Activated CD8-positive, alpha-beta memory T cell treated with anti-CD3 and anti-CD28 coated beads, Interleukin-2, amount 10 ng/mL, durations not matched to agents 7 days and 5 days (primary cell): Measurements from ENCODE around the gene LBHD1. TPM values are rescaled to one million over a fixed set of nuclear protein-coding genes. Genes with fewer than 3 reads are reported as not detected.
A peak's percentile ranks its signal among the peaks of the same experiment; 100 is the strongest.

ENCODE experiments used
- ATAC-seq: fragments of 150-1000 bp; cut with Tn5 transposase; one replicate; pipeline ENCODE4 v1.10.0; 2021; ENCODE audit warnings: moderate library complexity
- CTCF ChIA-PET: fragments of 350-600 bp; sonication (Branson Sonifier 250); formaldehyde crosslinking; loops from one replicate; lab custom pipeline; 2021; ENCODE audit warnings: antibody characterized with exemption; lab: Charles Lee
- DNase-seq: peaks from one replicate; pipeline ENCODE4 v3.0.0-alpha.2; 2020
- H3K27ac Mint-ChIP-seq: one replicate; pipeline ENCODE4 v1.8.0; 2021; ENCODE audit warnings: mild to moderate bottlenecking, mixed read lengths
- H3K27me3 Mint-ChIP-seq: one replicate; pipeline ENCODE4 v1.8.0; 2021; ENCODE audit warnings: mixed read lengths
- H3K36me3 Mint-ChIP-seq: one replicate; pipeline ENCODE4 v1.8.0; 2021; ENCODE audit warnings: mild to moderate bottlenecking, mixed read lengths
- H3K4me1 Mint-ChIP-seq: one replicate; pipeline ENCODE4 v1.8.0; 2021; ENCODE audit warnings: mixed read lengths
- H3K4me3 Mint-ChIP-seq: one replicate; pipeline ENCODE4 v1.8.0; 2021; ENCODE audit warnings: mild to moderate bottlenecking, moderate library complexity, mixed read lengths
- H3K9me3 Mint-ChIP-seq: one replicate; pipeline ENCODE4 v1.8.0; 2022; ENCODE audit warnings: low read depth, mixed read lengths
- total RNA-seq, 2 experiments: library from RNA; stranded (reverse); gene quantifications; one replicate each; pipeline ENCODE4 v1.2.3, GENCODE V29; 2021

LBHD1 gene
- total RNA-seq, 2 experiments from 2014 or later = 17.7 to 27.5 TPM

DNA sequence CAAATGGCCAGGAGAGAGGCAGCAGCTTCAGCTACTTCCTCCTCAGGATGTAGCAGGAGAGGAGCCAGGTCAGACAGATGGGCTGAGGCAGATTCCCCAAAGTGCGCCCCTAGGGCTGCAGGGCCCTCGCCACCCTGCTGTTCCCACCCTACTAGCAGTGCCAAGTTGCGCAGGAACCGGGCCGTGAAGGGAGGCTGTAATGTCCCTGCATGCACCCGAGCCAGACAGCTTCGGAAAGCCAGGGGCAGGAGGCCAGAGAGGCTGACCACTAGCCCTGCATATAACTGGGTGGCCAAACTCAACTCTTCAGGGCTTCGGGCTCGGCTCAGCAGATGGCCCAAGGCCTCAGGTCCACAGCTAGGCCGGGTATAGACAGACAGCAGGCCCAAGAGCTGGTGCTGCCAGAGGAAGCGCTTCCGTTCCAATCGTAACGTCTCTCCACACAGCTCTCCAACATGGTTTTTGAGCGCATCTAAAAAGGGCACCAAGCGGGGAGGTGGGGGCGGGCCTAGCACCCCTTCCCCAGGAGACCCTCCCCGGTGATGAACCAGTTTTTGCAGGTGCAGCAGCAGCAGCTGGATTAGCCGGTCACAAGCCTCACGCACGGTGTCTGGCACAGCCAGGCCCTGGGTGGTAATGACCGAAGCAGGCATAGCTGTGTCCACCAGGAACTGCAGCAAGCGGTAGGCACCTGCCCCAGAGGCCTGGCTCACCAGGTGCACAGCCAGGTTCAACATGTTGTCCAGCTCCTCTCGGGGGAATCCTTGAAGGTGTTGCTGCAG, 23.7 kb downstream of the LBHD1 start:
- Mint-ChIP-seq H3K27ac (no peak overlapping the region), H3K27me3 (no peaks in the 10 kb centered on the region), H3K36me3 (peaks cover 21% of the 10 kb centered on the region), H3K4me3 (no peak overlapping the region), H3K9me3 (no peaks in the 10 kb centered on the region), H3K4me1 (peaks cover 40% of the 10 kb centered on the region)
- DNase-seq (no peak), ATAC-seq (no peak)
- CTCF ChIA-PET = interaction anchor here (0.9 to 2.0 kb wide), 4 partner anchors 17 to 56 kb away, joined by 3 to 7 read pairs (median 5); partner anchors contain the start of genes C11orf98, CSKMT and MTA2

DNA sequence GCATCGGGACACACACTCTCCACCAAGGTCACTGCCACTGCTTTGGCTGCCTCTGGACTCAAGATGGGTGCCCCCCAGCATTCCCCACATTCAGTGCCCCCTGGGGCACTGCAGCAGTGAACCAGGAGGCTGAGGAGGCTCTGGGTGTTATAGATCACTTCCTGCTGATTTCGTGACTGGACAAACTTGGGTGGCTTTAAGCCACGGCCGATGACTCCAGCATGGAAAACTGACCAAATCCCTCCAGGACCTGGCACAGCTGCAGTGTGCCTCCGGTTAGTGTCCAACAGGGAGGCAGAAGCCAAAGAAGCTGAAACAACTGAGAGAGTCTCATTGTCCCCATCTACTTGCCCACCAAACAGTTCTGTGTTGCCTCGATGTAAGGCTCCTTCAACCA, 24.5 kb downstream of the LBHD1 start:
- DNase-seq = no peak
- Mint-ChIP-seq H3K4me1 (peaks cover 41% of the 10 kb centered on the region), H3K36me3 (peaks cover 26% of the 10 kb centered on the region), H3K9me3 (no peaks in the 10 kb centered on the region), H3K27me3 (no peaks in the 10 kb centered on the region), H3K27ac (peak overlapping the region; percentile 43), H3K4me3 (no peak overlapping the region)
- CTCF ChIA-PET = interaction anchor here (0.9 to 2.0 kb wide), 5 partner anchors 17 to 56 kb away, joined by 3 to 7 read pairs (median 7); partner anchors contain the start of genes C11orf98, CSKMT, EML3 and MTA2
- no peak for ATAC-seq

DNA sequence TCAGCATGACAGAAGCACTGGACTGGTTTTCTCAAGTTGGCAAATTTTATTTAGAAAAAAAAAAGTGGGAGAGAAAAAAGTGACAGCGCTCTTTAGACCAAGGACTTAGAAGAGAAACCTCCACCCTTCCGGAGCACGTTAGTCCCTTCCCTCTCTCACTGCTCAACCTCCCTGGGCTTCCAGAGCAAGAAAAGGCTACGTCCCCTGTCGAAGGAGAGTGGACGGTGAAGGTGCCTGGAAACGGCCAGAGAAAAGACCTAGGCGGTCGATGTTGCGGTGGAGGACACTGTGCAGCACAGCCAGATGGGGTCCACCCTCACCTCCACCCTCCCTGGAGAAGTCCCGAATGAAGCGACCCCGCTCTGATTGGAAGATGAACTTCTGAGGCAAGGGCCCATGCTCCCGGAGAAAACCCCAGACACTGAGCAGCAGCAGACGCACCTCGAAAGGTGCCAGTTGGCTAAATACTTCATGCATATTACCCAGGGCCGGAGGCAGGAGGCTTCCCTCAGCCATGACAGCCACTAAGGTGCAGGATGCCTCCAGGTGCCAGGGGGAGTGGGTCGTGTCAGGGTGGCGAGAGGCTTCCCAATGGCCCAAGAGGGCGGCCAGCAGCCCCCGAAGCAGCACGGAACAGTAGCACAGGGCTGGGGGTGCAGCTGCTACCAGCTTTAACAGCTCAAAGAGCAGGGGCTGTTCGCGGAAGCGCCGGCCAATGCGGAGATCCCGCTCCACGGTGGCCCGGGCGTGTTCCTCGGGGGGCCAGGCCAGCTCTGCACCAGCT, 25.1 kb downstream of the LBHD1 start:
- peak overlapping the region; percentile 89 for H3K4me3 Mint-ChIP-seq
- ATAC-seq (no peak), DNase-seq (no peak)
- peaks cover 39% of the 10 kb centered on the region for H3K4me1 Mint-ChIP-seq
- H3K36me3 Mint-ChIP-seq = peaks cover 27% of the 10 kb centered on the region
- no peaks in the 10 kb centered on the region for H3K27me3 Mint-ChIP-seq
- CTCF ChIA-PET = interaction anchor here (0.6 to 2.0 kb wide), 9 partner anchors 10 to 140 kb away, joined by 3 to 7 read pairs (median 3); partner anchors contain the start of genes C11orf98, CSKMT and EML3
- peak overlapping the region; percentile 93 for H3K27ac Mint-ChIP-seq
- H3K9me3 Mint-ChIP-seq = no peaks in the 10 kb centered on the region

DNA sequence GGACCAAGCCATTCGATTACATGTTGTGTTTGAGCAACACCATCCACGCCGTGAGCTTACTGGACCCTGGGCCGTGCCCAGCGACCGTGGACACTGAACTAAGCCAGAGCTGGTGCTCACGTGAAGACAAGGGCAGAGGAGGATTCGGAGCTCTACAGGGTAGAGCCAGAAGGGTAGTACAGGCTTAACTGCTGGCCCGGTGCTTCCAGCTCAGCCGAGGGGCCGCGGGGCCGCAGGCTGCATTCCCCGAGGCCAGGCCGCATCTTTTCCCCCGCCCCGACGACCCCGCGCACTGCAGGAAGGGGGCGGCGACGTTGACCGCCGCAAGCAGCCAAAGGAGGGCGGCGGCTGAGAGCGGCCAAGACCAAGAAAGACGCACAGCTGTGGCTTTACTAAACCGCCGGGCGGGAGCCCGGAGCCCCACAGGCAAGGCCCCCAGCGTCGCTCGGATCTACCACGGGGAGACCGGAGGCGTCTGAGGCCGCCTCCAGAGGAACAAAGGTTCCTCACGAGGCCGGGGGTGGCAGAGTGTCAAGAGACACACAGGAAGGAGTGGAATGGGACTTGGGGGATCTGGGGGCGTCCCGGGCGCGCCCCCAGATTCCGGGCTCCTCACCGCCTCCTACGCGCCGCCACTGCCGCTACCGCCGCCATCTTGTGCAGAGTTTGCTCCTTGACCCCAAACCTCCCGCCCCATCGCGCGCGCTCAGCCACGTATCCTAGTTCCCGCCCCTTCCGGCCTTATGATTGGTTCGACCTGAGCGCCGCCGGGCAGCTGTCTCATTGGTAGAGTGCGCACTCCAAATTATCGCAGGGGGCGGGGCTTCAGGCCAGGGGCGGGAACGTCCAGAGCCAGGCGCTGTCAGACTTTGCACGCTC, 25.9 kb downstream of the LBHD1 start, which contains the start of gene GANAB:
TSS of gene GANAB (minus strand) at position 668 of the 879 bp plus-strand sequence. CDS start at position 654, 14 bp downstream.
- Mint-ChIP-seq H3K4me1 (peaks cover 39% of the 10 kb centered on the region), H3K27me3 (no peaks in the 10 kb centered on the region), H3K27ac (peak within 1 kb of the TSS; percentile 93), H3K36me3 (peaks cover 27% of the 10 kb centered on the region), H3K4me3 (peak within 1 kb of the TSS; percentile 89), H3K9me3 (no peaks in the 10 kb centered on the region)
- CTCF ChIA-PET = interaction anchor here (0.6 to 1.9 kb wide), 9 partner anchors 9 to 141 kb away, joined by 3 to 7 read pairs (median 3); partner anchors contain the start of genes C11orf98, CSKMT and EML3
- ATAC-seq (peak; percentile 98), DNase-seq (peak; percentile 100)

DNA sequence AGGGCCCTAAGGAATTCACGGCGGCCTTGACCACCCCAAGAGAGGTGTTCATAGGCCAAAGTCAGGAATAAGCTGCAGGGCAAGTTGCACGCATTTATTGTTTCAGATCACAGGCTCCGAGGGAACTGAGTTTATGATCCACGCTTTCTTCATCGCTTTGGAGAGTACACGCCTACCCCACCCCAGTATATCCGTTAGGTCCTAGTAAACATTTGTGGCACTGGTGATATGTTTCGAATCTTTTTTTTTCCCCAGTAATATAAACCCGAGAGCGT, 26.5 kb downstream of the LBHD1 start:
- H3K4me3 Mint-ChIP-seq = peak overlapping the region; percentile 89

DNA sequence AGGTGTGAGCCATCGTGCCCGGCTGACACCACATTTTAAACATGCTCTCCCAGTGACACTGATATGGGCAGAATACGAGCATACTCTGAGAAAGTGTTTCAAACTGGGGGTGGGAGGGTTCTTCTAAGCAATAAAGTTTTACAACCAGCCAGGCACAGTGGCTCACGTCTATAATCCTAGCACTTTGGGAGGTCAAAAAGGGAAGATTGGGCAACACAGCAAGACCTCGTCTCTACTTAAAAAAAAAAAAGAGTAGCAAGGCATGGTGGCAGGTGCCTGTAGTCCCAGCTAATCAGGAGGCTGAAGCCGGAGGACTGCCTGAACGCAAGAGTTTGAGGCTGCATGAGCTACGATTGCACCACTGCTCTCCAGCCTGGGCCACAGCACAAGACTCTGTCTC, 27.8 kb downstream of the LBHD1 start:
- H3K9me3 Mint-ChIP-seq = no peaks in the 10 kb centered on the region
- no peak overlapping the region for H3K27ac Mint-ChIP-seq
- ATAC-seq (no peak), DNase-seq (no peak)
- peak overlapping the region; percentile 5 for H3K4me3 Mint-ChIP-seq
- no peaks in the 10 kb centered on the region for H3K27me3 Mint-ChIP-seq
- H3K36me3 Mint-ChIP-seq = peaks cover 28% of the 10 kb centered on the region
- H3K4me1 Mint-ChIP-seq = peaks cover 46% of the 10 kb centered on the region
- CTCF ChIA-PET = interaction anchor here (0.8 to 1.2 kb wide), 2 partner anchors 15 to 33 kb away, joined by 3 to 6 read pairs; no protein-coding TSS in a partner anchor

More for the DNA sequence above, 26.5 kb downstream of the LBHD1 start:
- Mint-ChIP-seq H3K27me3 (no peaks in the 10 kb centered on the region), H3K27ac (peak overlapping the region; percentile 93), H3K4me1 (peaks cover 41% of the 10 kb centered on the region), H3K36me3 (peaks cover 27% of the 10 kb centered on the region), H3K9me3 (no peaks in the 10 kb centered on the region)
- CTCF ChIA-PET = interaction anchor here (0.9 to 1.9 kb wide), 6 partner anchors 8 to 141 kb away, joined by 3 to 6 read pairs (median 4); partner anchors contain the start of genes C11orf98 and CSKMT
- ATAC-seq = no peak
- DNase-seq = no peak

DNA sequence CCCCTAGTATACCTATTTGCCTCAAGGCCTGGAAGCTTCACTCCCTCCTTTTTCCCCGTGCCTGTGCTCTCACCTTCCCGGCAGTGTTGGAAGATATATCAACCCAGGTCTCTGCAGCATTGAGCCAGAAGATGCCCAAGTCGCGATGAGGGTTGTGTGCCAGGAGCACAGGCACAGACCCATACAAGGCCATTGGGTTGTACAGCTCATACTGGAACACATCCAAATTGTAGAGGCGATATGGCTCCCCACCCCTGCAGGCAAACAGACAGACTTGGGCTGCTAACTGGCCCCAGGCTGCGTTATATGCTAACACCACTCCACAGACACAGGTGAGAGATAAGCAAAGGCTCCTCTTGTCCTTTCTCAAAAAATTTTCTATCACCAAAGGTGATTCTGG, 39.6 kb downstream of the LBHD1 start:
- Mint-ChIP-seq H3K27me3 (no peaks in the 10 kb centered on the region), H3K9me3 (no peaks in the 10 kb centered on the region), H3K4me3 (no peak overlapping the region), H3K36me3 (peaks cover 66% of the 10 kb centered on the region), H3K27ac (no peak overlapping the region), H3K4me1 (peaks cover 15% of the 10 kb centered on the region)
- CTCF ChIA-PET = interaction anchor here (0.9 kb wide), 1 partner anchor 247 kb away, joined by 3 read pairs; no protein-coding TSS in a partner anchor
- no peak for DNase-seq
- no peak for ATAC-seq

DNA sequence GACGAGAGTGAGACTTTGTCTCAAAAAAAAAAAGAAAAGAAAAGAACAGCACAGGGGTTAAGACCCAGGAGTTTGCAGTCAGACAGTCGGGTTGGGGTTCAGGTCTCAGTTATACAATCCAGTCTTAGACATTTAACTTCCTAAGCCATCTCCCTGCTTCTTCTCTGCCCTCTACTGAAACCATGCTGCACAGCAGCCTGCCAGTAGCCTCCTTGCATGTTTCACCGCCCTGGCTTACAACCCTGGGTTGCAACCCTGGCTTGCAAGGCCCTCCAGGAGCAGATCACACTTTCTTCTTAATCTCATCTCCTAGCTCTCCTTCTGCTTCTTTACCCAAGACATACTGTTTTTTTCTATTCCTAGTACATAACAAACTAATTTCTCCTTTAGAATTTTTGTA, 44.4 kb downstream of the LBHD1 start:
- CTCF ChIA-PET = interaction anchor here (0.7 to 1.6 kb wide), 3 partner anchors 16 to 1614 kb away, joined by 3 to 8 read pairs (median 5); partner anchors contain the start of gene EML3
- DNase-seq = no peak
- no peak overlapping the region for H3K4me3 Mint-ChIP-seq
- H3K36me3 Mint-ChIP-seq = peaks cover 52% of the 10 kb centered on the region
- ATAC-seq = no peak
- no peak overlapping the region for H3K27ac Mint-ChIP-seq
- no peaks in the 10 kb centered on the region for H3K27me3 Mint-ChIP-seq
- H3K4me1 Mint-ChIP-seq = no peaks in the 10 kb centered on the region
- H3K9me3 Mint-ChIP-seq = no peaks in the 10 kb centered on the region

DNA sequence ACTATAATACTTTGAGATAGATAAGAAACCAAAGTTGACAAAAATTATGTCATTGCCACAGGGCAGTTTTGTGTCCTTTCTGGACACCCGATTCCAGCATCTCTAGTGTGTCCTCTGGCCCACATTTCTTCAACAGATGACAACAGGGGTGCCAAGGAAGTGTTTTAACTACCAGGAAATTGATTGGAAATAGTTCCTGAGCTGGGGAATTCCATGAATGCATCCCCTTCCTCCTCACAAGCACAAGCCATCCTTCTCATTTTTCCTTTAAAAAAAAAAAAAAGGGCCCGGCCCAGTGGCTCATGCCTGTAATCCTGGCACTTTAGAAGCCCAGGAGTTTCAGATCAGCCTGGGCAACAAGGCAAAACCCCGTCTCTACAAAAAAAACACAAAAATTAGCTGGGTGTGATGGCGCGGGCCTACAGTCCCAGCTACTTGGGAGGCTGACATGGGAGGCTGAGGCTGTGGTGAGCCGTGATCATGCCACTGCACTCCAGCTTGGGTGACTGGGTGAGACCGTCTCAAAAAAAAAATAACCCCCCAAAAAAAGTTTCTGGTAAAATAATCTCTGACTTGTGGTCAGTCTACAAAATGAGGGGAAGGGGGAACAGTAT, 49.5 kb downstream of the LBHD1 start:
- Mint-ChIP-seq H3K4me3 (peak overlapping the region; percentile 60), H3K27me3 (no peaks in the 10 kb centered on the region), H3K27ac (peak overlapping the region; percentile 85), H3K4me1 (peaks cover 19% of the 10 kb centered on the region), H3K9me3 (no peaks in the 10 kb centered on the region), H3K36me3 (peaks cover 26% of the 10 kb centered on the region)
- DNase-seq = no peak
- CTCF ChIA-PET = interaction anchor here (0.8 to 4.2 kb wide), 12 partner anchors 11 to 228 kb away, joined by 3 to 39 read pairs (median 5); partner anchors contain the start of genes C11orf98, CSKMT, EML3 and MTA2
- ATAC-seq = no peak

DNA sequence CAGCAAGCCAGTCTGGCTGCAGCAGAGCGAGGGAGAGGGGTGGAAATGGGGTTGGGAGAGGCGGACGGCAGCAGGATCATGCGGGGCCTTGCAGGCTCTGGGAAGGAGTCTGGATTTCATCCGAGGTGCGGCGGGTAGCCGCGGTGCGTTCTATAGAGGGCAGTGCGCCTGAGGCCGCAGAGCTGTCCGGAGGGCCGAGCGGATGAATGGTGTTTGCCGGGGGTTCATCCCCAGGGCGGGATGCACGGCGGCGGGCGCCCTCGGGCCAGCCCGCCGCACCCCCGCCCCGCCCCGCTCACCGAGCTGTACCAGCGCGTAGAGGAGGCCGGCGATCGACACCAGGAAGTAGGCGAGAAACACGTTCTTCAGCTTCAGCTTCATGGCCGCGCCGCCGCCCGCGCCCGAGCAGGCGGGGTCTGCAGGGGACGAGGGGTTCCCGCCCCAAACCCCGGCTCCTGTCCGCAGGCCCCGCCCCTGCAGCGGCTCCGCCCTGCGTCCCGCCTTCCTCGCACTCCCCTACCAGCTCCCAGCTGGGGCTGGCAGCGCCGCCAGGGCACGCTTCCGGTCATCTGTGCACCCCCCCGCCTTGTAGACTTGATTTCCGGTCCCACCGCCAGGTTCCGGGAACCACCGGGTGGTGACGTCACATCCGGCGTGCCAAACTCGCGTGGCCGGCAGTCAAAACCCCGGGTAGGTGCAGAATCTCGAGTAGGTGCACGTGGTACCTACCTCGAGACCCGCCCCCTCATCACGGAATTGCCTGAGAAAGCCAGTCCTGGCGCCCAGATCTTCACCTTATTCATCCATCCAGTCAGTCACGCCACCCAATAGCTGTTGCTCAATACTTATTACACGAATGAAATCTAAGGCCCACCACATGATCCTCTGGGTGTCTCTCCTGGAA, 50.2 kb downstream of the LBHD1 start, which contains the start of gene B3GAT3:
TSS of gene B3GAT3 (minus strand) at position 420 of the 904 bp plus-strand sequence. CDS start at position 381, 39 bp downstream.
- H3K4me3 Mint-ChIP-seq = peak within 1 kb of the TSS; percentile 90
- H3K27me3 Mint-ChIP-seq = no peaks in the 10 kb centered on the region
- H3K4me1 Mint-ChIP-seq = peaks cover 19% of the 10 kb centered on the region
- H3K27ac Mint-ChIP-seq = peak within 1 kb of the TSS; percentile 96
- H3K9me3 Mint-ChIP-seq = no peaks in the 10 kb centered on the region
- peak; percentile 98 for DNase-seq
- H3K36me3 Mint-ChIP-seq = peaks cover 24% of the 10 kb centered on the region
- peak; percentile 93 for ATAC-seq
- CTCF ChIA-PET = interaction anchor here (0.7 to 4.2 kb wide), 14 partner anchors 10 to 197 kb away, joined by 3 to 39 read pairs (median 5); partner anchors contain the start of genes C11orf98, CSKMT, EML3 and MTA2

DNA sequence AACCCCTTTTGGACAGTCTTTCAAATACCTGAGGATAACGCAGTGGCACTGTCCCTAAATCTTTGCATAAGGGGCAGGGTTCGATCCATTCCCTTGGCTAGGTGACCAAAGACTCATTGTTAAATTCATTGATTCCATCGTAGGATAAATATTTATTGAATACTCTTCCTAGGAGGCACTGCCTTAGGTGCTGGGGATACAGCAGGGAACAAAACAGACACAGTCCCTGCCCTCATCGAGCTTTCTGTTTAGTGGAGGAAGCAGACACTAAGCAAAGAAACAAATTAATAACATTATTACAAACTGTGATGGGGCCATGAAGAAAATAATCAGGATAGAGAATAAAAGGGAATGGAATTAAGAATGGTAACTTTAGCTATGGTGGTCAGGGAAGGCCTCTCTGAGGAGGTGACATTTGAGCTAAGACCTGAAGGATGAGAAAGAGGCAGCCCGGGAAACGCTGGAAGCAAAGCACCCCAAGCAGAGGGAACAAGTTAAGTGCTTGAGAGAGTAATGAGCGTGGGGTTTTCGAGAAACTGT, 51.0 kb downstream of the LBHD1 start:
- no peak for ATAC-seq
- peak overlapping the region; percentile 90 for H3K4me3 Mint-ChIP-seq
- no peaks in the 10 kb centered on the region for H3K27me3 Mint-ChIP-seq
- peaks cover 19% of the 10 kb centered on the region for H3K4me1 Mint-ChIP-seq
- no peaks in the 10 kb centered on the region for H3K9me3 Mint-ChIP-seq
- DNase-seq = no peak
- peak overlapping the region; percentile 96 for H3K27ac Mint-ChIP-seq
- peaks cover 23% of the 10 kb centered on the region for H3K36me3 Mint-ChIP-seq
- CTCF ChIA-PET = interaction anchor here (0.7 to 4.2 kb wide), 11 partner anchors 10 to 196 kb away, joined by 3 to 39 read pairs (median 5); partner anchors contain the start of genes C11orf98, CSKMT, EML3 and MTA2
